ENCODE results near the gene KRT84.
"Not testable (repeated sequence)": the region's sequence is repeated elsewhere in the genome, so short reads cannot be mapped to it uniquely, and the experiment has no call there.

The KRT84 gene

DNA sequence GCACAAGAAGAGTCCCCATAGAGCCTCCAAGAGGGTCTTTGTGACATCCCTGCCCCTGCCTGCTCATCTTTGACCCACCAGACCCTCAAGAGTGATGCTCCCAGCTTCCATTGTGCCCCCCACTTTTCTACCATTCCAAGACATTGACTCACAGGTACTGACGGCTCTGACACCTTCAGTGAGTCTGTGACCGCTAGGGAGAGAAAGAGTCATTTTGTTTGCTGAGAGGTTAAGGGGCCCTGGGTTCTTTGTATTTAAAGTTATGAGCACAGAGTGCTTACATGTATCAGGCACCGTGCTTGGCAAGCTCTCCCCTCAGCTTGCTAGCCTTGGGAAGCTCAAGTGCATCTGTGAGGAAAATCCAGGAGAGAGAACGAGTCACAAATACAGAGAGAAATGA lies 27.8 kb upstream of the KRT84 start:
- H3K4me3 ChIP-seq (ENCODE audit: low read depth, low read length), result no peak overlapping the region

GRCh38 chr12:52411815-52412214 lies 26.4 kb upstream of the KRT84 start:
- no peak overlapping the region for H3K4me3 ChIP-seq (ENCODE audit: low read depth, low read length)

DNA sequence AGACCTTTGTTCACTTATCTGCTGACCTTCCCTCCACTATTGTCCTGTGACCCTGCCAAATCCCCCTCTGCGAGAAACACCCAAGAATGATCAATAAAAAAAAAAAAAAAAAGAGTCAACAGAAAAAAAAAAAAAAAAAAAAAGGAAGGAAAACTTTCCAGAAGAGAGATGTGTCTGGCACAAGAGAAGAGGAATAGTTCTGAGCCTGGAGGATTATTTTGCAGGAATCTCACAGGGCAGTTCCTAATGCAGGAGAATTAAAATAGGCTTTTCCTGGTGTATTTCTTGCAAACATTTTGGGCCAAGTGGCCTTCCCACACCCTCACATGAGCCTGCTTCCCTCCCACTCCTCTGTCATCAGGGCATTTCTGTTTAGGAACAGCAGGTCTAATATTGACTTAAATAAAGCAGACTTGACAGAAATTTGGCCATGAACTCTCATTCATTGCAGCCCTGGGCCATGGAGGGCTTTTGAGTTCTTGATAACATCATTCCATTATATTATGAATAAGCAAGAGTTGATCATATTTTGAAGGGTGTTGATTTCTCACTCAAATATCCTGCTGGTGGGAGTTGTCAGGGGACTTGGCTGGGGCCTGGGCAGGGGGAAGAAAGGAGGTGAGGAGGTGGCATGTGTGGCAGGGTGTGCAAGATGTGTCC lies 25.3 kb upstream of the KRT84 start:
- H3K4me3 ChIP-seq (ENCODE audit: low read depth, low read length), result not testable (repeated sequence)

DNA sequence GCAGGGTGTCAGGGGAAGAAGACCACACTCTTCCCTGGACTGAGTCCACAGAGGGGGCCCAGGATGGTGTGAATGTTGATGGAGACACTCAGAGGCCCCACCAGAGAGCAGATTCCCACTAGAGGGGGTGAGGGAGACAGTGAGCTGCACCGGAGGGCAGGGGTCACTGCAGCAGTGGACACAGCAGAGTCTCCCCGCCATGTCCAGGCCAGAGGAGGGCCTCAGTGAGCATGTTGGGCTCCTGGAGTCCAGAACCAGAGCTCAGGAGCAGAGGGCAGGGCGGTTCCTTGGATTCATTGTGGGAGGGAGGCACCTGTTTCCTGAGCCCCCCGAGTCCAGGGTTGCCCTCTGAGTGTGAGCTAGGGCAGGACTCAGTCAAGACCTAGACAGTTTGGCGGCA lies 22.5 kb upstream of the KRT84 start:
- no peak overlapping the region for H3K4me3 ChIP-seq (ENCODE audit: low read depth, low read length)

- H3K4me3 ChIP-seq (ENCODE audit: low read depth, low read length), result no peak within 1 kb of the TSS
These were observed 20.5 kb upstream of the KRT84 start, which contains the start of gene KRT82 for GRCh38 chr12:52405922-52406385. TSS of gene KRT82 (minus strand) at chr12:52406335. CDS start at chr12:52406277, 58 bp downstream.

GRCh38 chr12:52404951-52405350 lies 19.5 kb upstream of the KRT84 start:
- no peak overlapping the region for H3K4me3 ChIP-seq (ENCODE audit: low read depth, low read length)

- no peak overlapping the region for H3K4me3 ChIP-seq (ENCODE audit: low read depth, low read length)
These were observed 18.1 kb upstream of the KRT84 start for GRCh38 chr12:52403561-52403960.

DNA sequence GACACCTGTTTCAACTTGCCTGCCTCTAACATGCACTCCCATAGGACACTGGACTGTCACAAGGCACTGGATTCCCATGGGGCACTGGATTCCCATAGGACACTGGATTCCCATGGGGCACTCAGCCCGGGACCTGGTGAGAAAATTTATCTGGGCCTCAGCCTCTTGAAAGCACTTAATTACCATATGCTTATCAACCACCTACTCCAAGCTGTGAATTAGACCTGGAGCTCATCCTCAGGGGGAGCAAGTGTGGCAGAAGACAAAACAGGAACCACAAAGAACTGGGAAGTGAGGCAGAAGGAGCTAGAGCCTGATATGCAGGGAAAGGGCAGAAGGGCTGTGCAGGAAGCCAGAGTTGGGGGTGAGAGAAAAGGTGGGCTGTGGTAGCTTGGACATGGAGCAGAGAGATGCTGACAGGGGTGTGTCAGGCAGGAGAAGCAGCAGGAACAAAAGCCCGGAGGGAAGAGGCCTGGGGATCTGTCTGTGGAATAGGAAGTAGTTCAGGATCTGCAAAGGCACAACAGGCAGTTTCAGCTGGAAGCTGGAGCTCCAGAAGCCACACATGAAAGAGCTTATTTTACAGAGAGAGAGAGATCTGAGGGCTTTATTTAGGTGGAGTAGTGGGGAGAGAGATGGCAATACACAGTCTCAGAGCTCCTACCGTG lies 17.6 kb upstream of the KRT84 start:
- no peak overlapping the region for H3K4me3 ChIP-seq (ENCODE audit: low read depth, low read length)

- H3K4me3 ChIP-seq (ENCODE audit: low read depth, low read length), result no peak overlapping the region
These were observed 16.9 kb upstream of the KRT84 start for GRCh38 chr12:52402377-52402776.

- H3K4me3 ChIP-seq (ENCODE audit: low read depth, low read length), result no peak overlapping the region
These were observed 16.5 kb upstream of the KRT84 start for GRCh38 chr12:52401926-52402325.

- no peak overlapping the region for H3K4me3 ChIP-seq (ENCODE audit: low read depth, low read length)
These were observed 16.1 kb upstream of the KRT84 start for GRCh38 chr12:52401526-52401925.

- H3K4me3 ChIP-seq (ENCODE audit: low read depth, low read length), result no peak overlapping the region
These were observed 15.5 kb upstream of the KRT84 start for GRCh38 chr12:52400906-52401305.

DNA sequence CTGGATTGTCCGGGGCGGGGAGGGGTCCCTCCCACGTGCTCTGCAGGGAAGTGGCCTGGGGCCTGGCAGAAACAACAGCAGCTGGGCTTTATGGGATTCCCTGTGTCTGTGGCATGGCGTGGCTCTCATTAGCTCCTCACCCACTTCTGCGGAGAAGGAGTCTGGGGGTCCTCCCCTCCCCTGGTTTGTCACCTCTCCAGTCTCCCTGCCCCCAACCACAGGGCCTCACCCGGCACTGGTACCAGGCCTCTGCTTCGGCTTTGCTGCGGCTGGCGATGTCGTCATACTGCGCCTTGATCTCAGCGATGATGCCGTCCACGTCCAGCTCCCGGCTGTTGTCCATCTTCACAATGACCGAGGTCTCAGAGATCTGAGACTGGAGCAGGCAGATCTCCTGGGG lies 14.3 kb upstream of the KRT84 start:
- no peak overlapping the region for H3K4me3 ChIP-seq (ENCODE audit: low read depth, low read length)

- no peak overlapping the region for H3K4me3 ChIP-seq (ENCODE audit: low read depth, low read length)
These were observed 12.7 kb upstream of the KRT84 start for GRCh38 chr12:52398176-52398575.

DNA sequence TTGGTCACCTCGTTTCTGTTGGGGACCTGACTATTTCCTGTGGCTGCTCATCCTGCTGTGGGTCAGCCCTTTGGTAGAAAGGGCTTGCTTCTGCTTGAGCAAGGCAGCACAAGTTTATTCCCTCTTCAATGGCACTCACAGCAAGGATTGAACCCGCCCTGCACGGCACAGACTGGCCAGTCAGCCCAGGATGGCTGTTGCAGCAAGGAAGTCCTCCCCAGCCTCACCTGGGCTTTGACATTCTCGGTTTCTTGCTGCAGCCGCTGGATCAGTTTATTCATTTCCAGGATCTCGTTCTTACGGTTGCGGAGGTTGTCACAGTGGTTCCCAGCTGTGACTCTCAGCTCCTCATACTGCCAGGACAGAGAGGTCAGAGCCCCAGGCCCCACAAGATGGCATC lies 11.2 kb upstream of the KRT84 start:
- no peak overlapping the region for H3K4me3 ChIP-seq (ENCODE audit: low read depth, low read length)

GRCh38 chr12:52395761-52396434 lies 10.4 kb upstream of the KRT84 start:
- no peak overlapping the region for H3K4me3 ChIP-seq (ENCODE audit: low read depth, low read length)

- H3K4me3 ChIP-seq (ENCODE audit: low read depth, low read length), result no peak overlapping the region
These were observed 9.5 kb upstream of the KRT84 start for GRCh38 chr12:52394836-52395405.

- no peak overlapping the region for H3K4me3 ChIP-seq (ENCODE audit: low read depth, low read length)
These were observed 7.1 kb upstream of the KRT84 start for GRCh38 chr12:52392465-52393007.

DNA sequence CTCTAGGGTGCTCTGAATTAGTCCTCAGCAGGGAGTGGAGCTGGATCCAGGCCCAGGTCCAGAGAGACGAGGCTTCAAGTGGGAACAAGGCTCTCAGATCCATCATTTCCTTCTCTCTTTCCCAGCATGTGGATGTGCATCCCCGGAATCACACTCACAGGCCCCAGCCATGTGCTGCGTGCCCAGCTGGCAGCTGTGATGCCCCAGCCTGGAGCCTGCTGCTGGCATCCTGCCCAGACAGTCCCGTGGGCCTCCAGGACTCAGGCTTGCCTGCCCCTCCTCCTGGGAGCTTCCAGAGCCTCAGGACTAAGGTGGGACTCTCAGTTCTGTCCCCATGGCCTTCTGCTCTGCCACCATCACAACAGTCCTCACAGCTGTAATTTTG lies 6.2 kb upstream of the KRT84 start:
- no peak overlapping the region for H3K4me3 ChIP-seq (ENCODE audit: low read depth, low read length)

DNA sequence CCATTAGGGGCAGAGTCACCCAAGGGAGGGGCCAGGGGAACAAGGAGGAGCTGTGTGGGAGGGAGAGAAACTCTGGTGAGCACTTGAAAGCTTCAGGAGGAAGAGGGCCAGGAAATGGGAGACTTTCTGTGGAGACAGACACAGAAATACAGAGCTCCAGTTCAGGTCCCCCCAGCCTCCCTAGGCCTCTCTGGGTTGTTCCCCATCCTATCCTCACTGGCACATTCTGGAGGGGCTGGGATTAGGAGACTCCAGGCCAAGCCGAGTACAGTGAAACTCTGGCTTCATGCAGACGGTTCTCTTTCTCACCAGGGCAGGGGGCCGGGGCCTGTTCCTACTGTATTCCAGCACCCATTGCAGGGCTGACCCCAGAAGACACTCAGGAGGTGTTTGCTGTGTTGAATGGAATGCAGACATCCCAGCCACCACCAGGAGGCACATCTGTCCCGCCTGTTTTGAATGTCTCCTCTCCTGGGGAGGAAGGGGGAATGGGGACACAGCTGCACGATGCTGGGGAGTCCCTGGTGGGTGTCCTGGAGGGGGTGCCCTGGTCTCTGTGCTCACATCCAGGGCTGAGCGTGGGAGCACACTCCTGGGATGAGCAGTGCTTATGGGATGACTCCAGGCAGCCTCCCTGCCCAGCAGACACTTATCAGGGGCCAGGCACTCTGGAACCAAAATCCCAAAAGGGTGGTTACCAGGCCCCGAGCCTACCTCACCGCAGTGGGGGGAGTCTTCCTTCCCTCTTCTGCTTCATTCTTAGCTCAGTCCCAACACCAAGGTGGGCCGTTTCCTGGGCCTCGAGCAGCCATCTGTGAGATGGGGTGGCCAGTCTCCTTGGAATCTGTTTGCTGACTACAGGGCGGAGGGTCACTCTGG lies 5.5 kb upstream of the KRT84 start:
- no peak overlapping the region for H3K4me3 ChIP-seq (ENCODE audit: low read depth, low read length)
